KOPT-K1 (cell line): ENCODE measurements around the gene RUNX1.

Experiments
- H3K27ac ChIP-seq: fragments of 200-600 bp; sonication (generic); 2 replicates; pipeline ENCODE4 v1.5.1; 2016; ENCODE audit warnings: antibody characterized with exemption, mild to moderate bottlenecking, low read depth, low read length; ENCODE audit not compliant: poor library complexity, severe bottlenecking
- H3K36me3 ChIP-seq: fragments of 200-600 bp; sonication (generic); 2 replicates; pipeline ENCODE4 v1.5.1; 2017; ENCODE audit warnings: antibody characterized with exemption, mild to moderate bottlenecking, low read length, moderate library complexity; ENCODE audit not compliant: insufficient read depth
- H3K9me3 ChIP-seq: fragments of 200-600 bp; sonication (generic); 2 replicates; pipeline ENCODE4 v1.5.1; 2017; ENCODE audit warnings: antibody characterized with exemption, low read length, mild to moderate bottlenecking; ENCODE audit not compliant: insufficient read depth, poor library complexity, severe bottlenecking

RUNX1 gene

GRCh38 chr21:35035581-35035980, 13.5 kb downstream of the RUNX1 start:
- no peaks in the 10 kb centered on the region for H3K9me3 ChIP-seq
- peaks cover 78% of the 10 kb centered on the region for H3K36me3 ChIP-seq
- H3K27ac ChIP-seq, result peak overlapping the region; percentile 95

GRCh38 chr21:35035116-35035515, 14.0 kb downstream of the RUNX1 start:
- Histone ChIP-seq H3K9me3 (no peaks in the 10 kb centered on the region), H3K27ac (peak overlapping the region; percentile 95), H3K36me3 (peaks cover 78% of the 10 kb centered on the region)

- H3K36me3 ChIP-seq, result peaks cover 84% of the 10 kb centered on the region
- H3K27ac ChIP-seq, result peak overlapping the region; percentile 95
Measured at GRCh38 chr21:35034203-35034926, 14.7 kb downstream of the RUNX1 start.

GRCh38 chr21:35032474-35033263, 16.4 kb downstream of the RUNX1 start:
- H3K9me3 ChIP-seq, result no peaks in the 10 kb centered on the region
- peaks cover 71% of the 10 kb centered on the region for H3K36me3 ChIP-seq
- H3K27ac ChIP-seq, result peak overlapping the region; percentile 95

More at GRCh38 chr21:35034203-35034926, 14.7 kb downstream of the RUNX1 start:
- no peaks in the 10 kb centered on the region for H3K9me3 ChIP-seq

GRCh38 chr21:35028451-35028978, 20.6 kb downstream of the RUNX1 start:
- peaks cover 49% of the 10 kb centered on the region for H3K36me3 ChIP-seq
- H3K27ac ChIP-seq, result peak overlapping the region; percentile 95
- H3K9me3 ChIP-seq, result no peaks in the 10 kb centered on the region

GRCh38 chr21:35027563-35028450, 21.3 kb downstream of the RUNX1 start:
- H3K27ac ChIP-seq, result peak overlapping the region; percentile 95
- H3K9me3 ChIP-seq, result no peaks in the 10 kb centered on the region
- peaks cover 49% of the 10 kb centered on the region for H3K36me3 ChIP-seq

- no peaks in the 10 kb centered on the region for H3K9me3 ChIP-seq
- peaks cover 45% of the 10 kb centered on the region for H3K36me3 ChIP-seq
- peak overlapping the region; percentile 95 for H3K27ac ChIP-seq
Measured at GRCh38 chr21:35026617-35027562, 22.2 kb downstream of the RUNX1 start.

GRCh38 chr21:35026153-35026500, 23.0 kb downstream of the RUNX1 start:
- H3K9me3 ChIP-seq, result no peaks in the 10 kb centered on the region
- H3K27ac ChIP-seq, result peak overlapping the region; percentile 95
- H3K36me3 ChIP-seq, result peaks cover 45% of the 10 kb centered on the region

- H3K9me3 ChIP-seq, result no peaks in the 10 kb centered on the region
- peak overlapping the region; percentile 95 for H3K27ac ChIP-seq
- peaks cover 49% of the 10 kb centered on the region for H3K36me3 ChIP-seq
Measured at GRCh38 chr21:35025206-35026152, 23.6 kb downstream of the RUNX1 start.

- peaks cover 52% of the 10 kb centered on the region for H3K36me3 ChIP-seq
- H3K9me3 ChIP-seq, result no peaks in the 10 kb centered on the region
- H3K27ac ChIP-seq, result peak overlapping the region; percentile 95
Measured at GRCh38 chr21:35024513-35024912, 24.6 kb downstream of the RUNX1 start.

GRCh38 chr21:35024071-35024420, 25.1 kb downstream of the RUNX1 start:
- Histone ChIP-seq H3K36me3 (peaks cover 54% of the 10 kb centered on the region), H3K9me3 (no peaks in the 10 kb centered on the region), H3K27ac (peak overlapping the region; percentile 95)

- no peaks in the 10 kb centered on the region for H3K9me3 ChIP-seq
- H3K27ac ChIP-seq, result peak overlapping the region; percentile 98
- H3K36me3 ChIP-seq, result peaks cover 59% of the 10 kb centered on the region
Measured at GRCh38 chr21:35023396-35024070, 25.6 kb downstream of the RUNX1 start.

- Histone ChIP-seq H3K9me3 (no peaks in the 10 kb centered on the region), H3K27ac (peak overlapping the region; percentile 98), H3K36me3 (peaks cover 63% of the 10 kb centered on the region)
Measured at GRCh38 chr21:35021546-35021945, 27.6 kb downstream of the RUNX1 start.
